Neuronal stem cell (in vitro differentiated cells): Measurements from ENCODE around the gene LRRC28.

Experiments
- DNase-seq: peaks from one replicate; pipeline ENCODE4 v3.0.0-alpha.2; 2013; ENCODE audit warnings: low spot score
- H2AFZ ChIP-seq: one replicate; pipeline ENCODE4 v1.6.1; 2013; ENCODE audit warnings: mild to moderate bottlenecking, low read length, inconsistent platforms
- H2AK5ac ChIP-seq: 2 replicates; pipeline ENCODE4 v1.6.1; 2013; ENCODE audit warnings: low read depth, mild to moderate bottlenecking, inconsistent platforms, low read length, moderate library complexity, mixed read lengths
- H2BK120ac ChIP-seq: 2 replicates; pipeline ENCODE4 v1.6.1; 2013; ENCODE audit warnings: low read depth, mild to moderate bottlenecking, inconsistent platforms, low read length, moderate library complexity, mixed read lengths
- H2BK12ac ChIP-seq: one replicate; pipeline ENCODE4 v1.6.1; 2013; ENCODE audit warnings: low read length, inconsistent platforms
- H2BK15ac ChIP-seq: 2 replicates; pipeline ENCODE4 v1.6.1; 2013; ENCODE audit warnings: mild to moderate bottlenecking, low read length, inconsistent platforms, mixed read lengths
- H2BK5ac ChIP-seq: one replicate; pipeline ENCODE4 v1.6.1; 2013; ENCODE audit warnings: inconsistent platforms, mild to moderate bottlenecking, low read length, moderate library complexity
- H3K14ac ChIP-seq: one replicate; pipeline ENCODE4 v1.6.1; 2013; ENCODE audit warnings: low read length, inconsistent platforms
- H3K18ac ChIP-seq: 2 replicates; pipeline ENCODE4 v1.6.1; 2013; ENCODE audit warnings: low read length, inconsistent platforms
- H3K23ac ChIP-seq: 2 replicates; pipeline ENCODE4 v1.6.1; 2013; ENCODE audit warnings: low read depth, mild to moderate bottlenecking, mixed read lengths, low read length, inconsistent platforms; ENCODE audit not compliant: poor library complexity
- H3K27ac ChIP-seq: replicated peaks from 3 replicates; pipeline ENCODE4 v1.5.1; 2013; ENCODE audit warnings: low read length, inconsistent platforms
- H3K27me3 ChIP-seq, 3 experiments: 2 replicates each; pipeline ENCODE4 v1.6.1; 2013; ENCODE audit warnings: low read length in 3 of 3, mild to moderate bottlenecking in 2 of 3, inconsistent platforms in 1 of 3, low read depth in 1 of 3, mixed read lengths in 1 of 3, moderate library complexity in 1 of 3; ENCODE audit not compliant: control insufficient read depth in 3 of 3, insufficient read depth in 3 of 3
- H3K36me3 ChIP-seq, 2 donors: replicated peaks in 1 of 2; 2 replicates each; pipeline ENCODE4 v1.6.1; 2013; ENCODE audit warnings: low read length in 2 of 2; ENCODE audit not compliant: control insufficient read depth in 2 of 2, insufficient read depth in 2 of 2
- H3K4ac ChIP-seq: 2 replicates; pipeline ENCODE4 v1.6.1; 2013; ENCODE audit warnings: inconsistent platforms, mild to moderate bottlenecking, low read length, moderate library complexity
- H3K4me1 ChIP-seq, 2 donors: 1 replicate in 1 of 2; 2 replicates in 1 of 2; pipeline ENCODE4 v1.6.1; 2013; ENCODE audit warnings: low read length in 2 of 2, low read depth in 1 of 2; ENCODE audit not compliant: control insufficient read depth in 2 of 2, insufficient read depth in 1 of 2
- H3K4me2 ChIP-seq: one replicate; pipeline ENCODE4 v1.6.1; 2013; ENCODE audit warnings: mild to moderate bottlenecking, low read length, inconsistent platforms; ENCODE audit not compliant: insufficient read depth, poor library complexity, severe bottlenecking
- H3K4me3 ChIP-seq, 2 donors: 2 replicates each; pipeline ENCODE4 v1.5.1; 2013; ENCODE audit warnings: low read length in 2 of 2, mild to moderate bottlenecking in 2 of 2, inconsistent platforms in 1 of 2, moderate library complexity in 1 of 2
- H3K79me1 ChIP-seq: one replicate; pipeline ENCODE4 v1.6.1; 2013; ENCODE audit warnings: low read depth, mild to moderate bottlenecking, inconsistent platforms, low read length, moderate library complexity
- H3K9ac ChIP-seq: one replicate; pipeline ENCODE4 v1.6.1; 2013; ENCODE audit warnings: mild to moderate bottlenecking, low read depth, low read length, inconsistent platforms; ENCODE audit not compliant: poor library complexity
- H3K9me3 ChIP-seq, 2 donors: replicated peaks in 1 of 2; 2 replicates each; pipeline versions ENCODE3 to v1.6.1; 2013; ENCODE audit warnings: low read length in 2 of 2, mild to moderate bottlenecking in 2 of 2, inconsistent platforms in 1 of 2, low read depth in 1 of 2, mixed read lengths in 1 of 2, moderate library complexity in 1 of 2; ENCODE audit not compliant: control insufficient read depth in 2 of 2, insufficient read depth in 1 of 2
- H4K8ac ChIP-seq: one replicate; pipeline ENCODE4 v1.6.1; 2013; ENCODE audit warnings: low read depth, mild to moderate bottlenecking, inconsistent platforms, low read length, moderate library complexity
- H4K91ac ChIP-seq: one replicate; pipeline ENCODE4 v1.6.1; 2013; ENCODE audit warnings: low read length, low read depth, mild to moderate bottlenecking, inconsistent platforms; ENCODE audit not compliant: poor library complexity
- WGBS, 2 donors: extraction: QIAGEN DNeasy Blood & Tissue Kit; methylation state at CpG; one replicate each; pipeline ENCODE4 v1.1.7; 2013; ENCODE audit warnings: missing lambda C conversion rate in 2 of 2, mixed read lengths in 1 of 2; ENCODE audit not compliant: insufficient read length in 2 of 2, insufficient replicate concordance in 1 of 2; ENCODE audit errors: extremely low coverage in 2 of 2; 5-methylcytosine and 5-hydroxymethylcytosine counted together

The LRRC28 gene

GRCh38 chr15:99275525-99276128 is 24.3 kb downstream of the LRRC28 start:
- no peak overlapping the region for H2AFZ ChIP-seq
- no peak for DNase-seq

GRCh38 chr15:99279290-99279689 is 28.0 kb downstream of the LRRC28 start:
- Histone ChIP-seq H3K36me3 (no peaks in the 10 kb centered on the region), H3K4me1 (peaks cover 0 to 2% of the 10 kb centered on the region in 2 donors), H2BK5ac (no peak overlapping the region), H3K4ac (no peak overlapping the region), H2BK120ac (no peak overlapping the region), H3K23ac (no peak overlapping the region), H3K14ac (no peak overlapping the region), H3K27me3 (no peaks in the 10 kb centered on the region), H3K27ac (no peak overlapping the region), H2AK5ac (no peak overlapping the region), H3K9me3 (no peaks in the 10 kb centered on the region), H2AFZ (no peak overlapping the region), H3K79me1 (no peaks in the 10 kb centered on the region), H3K9ac (no peak overlapping the region), H2BK15ac (no peak overlapping the region), H3K18ac (no peak overlapping the region), H2BK12ac (no peak overlapping the region), H3K4me3 (no peak overlapping the region), H4K8ac (no peak overlapping the region), H3K4me2 (no peak overlapping the region), H4K91ac (no peak overlapping the region)
- DNase-seq: no peak
- WGBS, 2 donors: no CpG with 5 or more reads among the region's 3 CpGs

More at GRCh38 chr15:99275525-99276128, 24.3 kb downstream of the LRRC28 start:
- H3K27ac ChIP-seq: no peak overlapping the region
- H3K4ac ChIP-seq: no peak overlapping the region
- H2BK12ac ChIP-seq: no peak overlapping the region
- no peak overlapping the region for H3K4me3 ChIP-seq
- H4K91ac ChIP-seq: no peak overlapping the region
- H3K36me3 ChIP-seq: no peaks in the 10 kb centered on the region
- no peak overlapping the region for H3K9ac ChIP-seq
- H3K79me1 ChIP-seq: no peaks in the 10 kb centered on the region
- no peaks in the 10 kb centered on the region for H3K27me3 ChIP-seq
- H2BK120ac ChIP-seq: no peak overlapping the region
- no peak overlapping the region for H3K23ac ChIP-seq
- H2BK15ac ChIP-seq: no peak overlapping the region
- no peaks in the 10 kb centered on the region for H3K9me3 ChIP-seq
- H3K18ac ChIP-seq: no peak overlapping the region
- no peak overlapping the region for H2BK5ac ChIP-seq
- H4K8ac ChIP-seq: no peak overlapping the region
- no peak overlapping the region for H3K4me2 ChIP-seq
- H3K4me1 ChIP-seq: peaks cover 0 to 2% of the 10 kb centered on the region in 2 donors
- no CpG with 5 or more reads among the region's 9 CpGs for WGBS, 2 donors
- H2AK5ac ChIP-seq: no peak overlapping the region
- H3K14ac ChIP-seq: no peak overlapping the region

- Histone ChIP-seq H3K4me3 (no peak overlapping the region), H3K9ac (no peak overlapping the region), H3K18ac (no peak overlapping the region), H3K27me3 (no peaks in the 10 kb centered on the region), H2BK120ac (no peak overlapping the region), H4K8ac (no peak overlapping the region), H3K9me3 (no peaks in the 10 kb centered on the region), H3K4ac (no peak overlapping the region), H3K4me2 (no peak overlapping the region), H4K91ac (no peak overlapping the region), H3K36me3 (no peaks in the 10 kb centered on the region), H2BK5ac (no peak overlapping the region), H3K23ac (no peak overlapping the region), H3K14ac (no peak overlapping the region), H2AFZ (no peak overlapping the region), H3K79me1 (no peaks in the 10 kb centered on the region), H2BK15ac (no peak overlapping the region), H3K27ac (no peak overlapping the region), H2BK12ac (no peak overlapping the region), H3K4me1 (peaks cover 0 to 2% of the 10 kb centered on the region in 2 donors), H2AK5ac (no peak overlapping the region)
- no CpG with 5 or more reads among the region's 3 CpGs for WGBS, 2 donors
- no peak for DNase-seq
These were observed 28.5 kb downstream of the LRRC28 start for GRCh38 chr15:99279827-99280226.

- DNase-seq: no peak
- H3K9me3 ChIP-seq: no peaks in the 10 kb centered on the region
- H3K14ac ChIP-seq: no peak overlapping the region
- H3K36me3 ChIP-seq: no peaks in the 10 kb centered on the region
- no peak overlapping the region for H3K27ac ChIP-seq
- no peak overlapping the region for H3K18ac ChIP-seq
- H3K4me2 ChIP-seq: no peak overlapping the region
- H3K9ac ChIP-seq: no peak overlapping the region
- H4K8ac ChIP-seq: no peak overlapping the region
- no peak overlapping the region for H2AK5ac ChIP-seq
- H2AFZ ChIP-seq: no peak overlapping the region
- H2BK12ac ChIP-seq: no peak overlapping the region
- H2BK120ac ChIP-seq: no peak overlapping the region
- H3K4ac ChIP-seq: no peak overlapping the region
- no peaks in the 10 kb centered on the region for H3K4me1 ChIP-seq
- H2BK15ac ChIP-seq: no peak overlapping the region
- no peak overlapping the region for H4K91ac ChIP-seq
- no peaks in the 10 kb centered on the region for H3K79me1 ChIP-seq
- H2BK5ac ChIP-seq: no peak overlapping the region
- H3K4me3 ChIP-seq: no peak overlapping the region
- no peaks in the 10 kb centered on the region for H3K27me3 ChIP-seq
- H3K23ac ChIP-seq: no peak overlapping the region
These were observed 30.8 kb downstream of the LRRC28 start for GRCh38 chr15:99282121-99282520.
